H9 (cell line): Measurements from ENCODE around the gene DSG4. TPM values are rescaled to one million over a fixed set of nuclear protein-coding genes. Genes with fewer than 3 reads are reported as not detected.

Experiments used
- DNase-seq: peaks from one replicate; pipeline ENCODE4 v3.0.0-alpha.2; 2017
- H2AFZ ChIP-seq: one replicate; pipeline ENCODE4 v1.6.1; 2013; ENCODE audit warnings: mild to moderate bottlenecking, low read length, control low read depth, moderate library complexity
- H2AK5ac ChIP-seq: 2 replicates; pipeline ENCODE4 v1.6.1; 2013; ENCODE audit warnings: low read length, control low read depth, mixed read lengths; ENCODE audit not compliant: insufficient read length
- H2BK120ac ChIP-seq: one replicate; pipeline ENCODE4 v1.6.1; 2013; ENCODE audit warnings: low read depth, mild to moderate bottlenecking, low read length, control low read depth, inconsistent platforms; ENCODE audit not compliant: poor library complexity, severe bottlenecking
- H2BK12ac ChIP-seq: 2 replicates; pipeline ENCODE4 v1.6.1; 2013; ENCODE audit warnings: low read length, control low read depth, mixed read lengths, low read depth; ENCODE audit not compliant: insufficient read length
- H2BK15ac ChIP-seq: 2 replicates; pipeline ENCODE4 v1.6.1; 2013; ENCODE audit warnings: low read depth, low read length, control low read depth
- H2BK20ac ChIP-seq: one replicate; pipeline ENCODE4 v1.6.1; 2013; ENCODE audit warnings: low read depth, mild to moderate bottlenecking, low read length, control low read depth, inconsistent platforms; ENCODE audit not compliant: poor library complexity, severe bottlenecking
- H2BK5ac ChIP-seq: 2 replicates; pipeline ENCODE4 v1.6.1; 2013; ENCODE audit warnings: low read length, control low read depth, mixed read lengths; ENCODE audit not compliant: insufficient read length
- H3K14ac ChIP-seq: 2 replicates; pipeline ENCODE4 v1.6.1; 2013; ENCODE audit warnings: low read length, control low read depth; ENCODE audit not compliant: insufficient read depth
- H3K18ac ChIP-seq: 2 replicates; pipeline ENCODE4 v1.6.1; 2013; ENCODE audit warnings: low read depth, mild to moderate bottlenecking, mixed read lengths, low read length, control low read depth; ENCODE audit not compliant: insufficient read length
- H3K23ac ChIP-seq: 2 replicates; pipeline ENCODE4 v1.6.1; 2013; ENCODE audit warnings: low read length, control low read depth, mixed read lengths, low read depth; ENCODE audit not compliant: insufficient read length
- H3K23me2 ChIP-seq: 2 replicates; pipeline ENCODE4 v1.6.1; 2013; ENCODE audit warnings: low read depth, mild to moderate bottlenecking, mixed read lengths, low read length, control low read depth; ENCODE audit not compliant: insufficient read length, poor library complexity, severe bottlenecking
- H3K27ac ChIP-seq: 2 replicates; pipeline ENCODE4 v1.5.1; 2013; ENCODE audit warnings: low read length, control low read depth, mixed read lengths, low read depth; ENCODE audit not compliant: insufficient read length
- H3K27me3 ChIP-seq: 2 replicates; pipeline ENCODE4 v1.6.1; 2013; ENCODE audit warnings: low read length, control low read depth, inconsistent platforms; ENCODE audit not compliant: insufficient read depth
- H3K4ac ChIP-seq: 2 replicates; pipeline ENCODE4 v1.6.1; 2013; ENCODE audit warnings: low read depth, mild to moderate bottlenecking, control low read depth, inconsistent platforms, low read length, moderate library complexity
- H3K4me1 ChIP-seq: 2 replicates; pipeline ENCODE4 v1.6.1; 2013; ENCODE audit warnings: low read length, control low read depth, inconsistent platforms; ENCODE audit not compliant: insufficient read depth
- H3K4me2 ChIP-seq: 2 replicates; pipeline ENCODE4 v1.6.1; 2013; ENCODE audit warnings: low read length, control low read depth, mixed read lengths; ENCODE audit not compliant: insufficient read length, insufficient read depth
- H3K56ac ChIP-seq: 2 replicates; pipeline ENCODE4 v1.6.1; 2013; ENCODE audit warnings: low read depth, mild to moderate bottlenecking, mixed read lengths, low read length, control low read depth; ENCODE audit not compliant: insufficient read length
- H3K79me1 ChIP-seq: 2 replicates; pipeline ENCODE4 v1.6.1; 2013; ENCODE audit warnings: low read depth, mild to moderate bottlenecking, moderate library complexity, low read length, control low read depth, inconsistent platforms; ENCODE audit not compliant: insufficient read depth, poor library complexity, severe bottlenecking
- H3K79me2 ChIP-seq: 2 replicates; pipeline ENCODE4 v1.6.1; 2013; ENCODE audit warnings: low read length, control low read depth, inconsistent platforms; ENCODE audit not compliant: insufficient read depth
- H3K9ac ChIP-seq: 2 replicates; pipeline ENCODE4 v1.6.1; 2013; ENCODE audit warnings: low read length, control low read depth, mixed read lengths; ENCODE audit not compliant: insufficient read length; ENCODE audit errors: extremely low read depth
- H3K9me3 ChIP-seq: one replicate; pipeline ENCODE4 v1.6.1; 2013; ENCODE audit warnings: low read depth, low read length, inconsistent platforms; ENCODE audit not compliant: control insufficient read depth
- H3T11ph ChIP-seq: one replicate; pipeline ENCODE4 v1.6.1; 2013; ENCODE audit warnings: mild to moderate bottlenecking, low read length, control low read depth, inconsistent platforms
- H4K20me1 ChIP-seq: one replicate; pipeline ENCODE4 v1.6.1; 2013; ENCODE audit not compliant: control insufficient read depth, insufficient read length, insufficient read depth
- H4K5ac ChIP-seq: 2 replicates; pipeline ENCODE4 v1.6.1; 2013; ENCODE audit warnings: low read depth, mild to moderate bottlenecking, mixed read lengths, low read length, control low read depth; ENCODE audit not compliant: insufficient read length
- H4K8ac ChIP-seq: replicated peaks from 2 replicates; pipeline ENCODE4 v1.6.1; 2013; ENCODE audit warnings: low read length, control low read depth, mixed read lengths, low read depth; ENCODE audit not compliant: insufficient read length
- H4K91ac ChIP-seq: 2 replicates; pipeline ENCODE4 v1.6.1; 2013; ENCODE audit warnings: low read depth, mild to moderate bottlenecking, moderate library complexity, mixed read lengths, low read length, control low read depth; ENCODE audit not compliant: insufficient read length
- H3K27ac Mint-ChIP-seq, 3 experiments: 2 replicates in 2 of 3; 3 replicates in 1 of 3; pipeline ENCODE4 v1.8.0; 2020 to 2021; ENCODE audit warnings: mixed read lengths in 3 of 3, mild to moderate bottlenecking in 1 of 3, moderate library complexity in 1 of 3
- H3K27me3 Mint-ChIP-seq: 2 replicates; pipeline ENCODE4 v1.8.0; 2021; ENCODE audit warnings: low read depth, mild to moderate bottlenecking, moderate library complexity, mixed read lengths
- H3K36me3 Mint-ChIP-seq, 3 experiments: 2 replicates in 2 of 3; 3 replicates in 1 of 3; pipeline ENCODE4 v1.8.0; 2020 to 2021; ENCODE audit warnings: low read depth in 3 of 3, mixed read lengths in 3 of 3; ENCODE audit not compliant: insufficient read depth in 1 of 3
- H3K4me1 Mint-ChIP-seq, 2 experiments: 2 replicates each; pipeline ENCODE4 v1.8.0; 2020; ENCODE audit warnings: mixed read lengths in 2 of 2
- H3K4me3 Mint-ChIP-seq, 2 experiments: 2 replicates in 1 of 2; 3 replicates in 1 of 2; pipeline ENCODE4 v1.8.0; 2020 to 2021; ENCODE audit warnings: mild to moderate bottlenecking in 2 of 2, mixed read lengths in 2 of 2, moderate library complexity in 1 of 2
- H3K9me3 Mint-ChIP-seq, 2 experiments: 2 replicates in 1 of 2; 3 replicates in 1 of 2; pipeline ENCODE4 v1.8.0; 2020; ENCODE audit warnings: mild to moderate bottlenecking in 2 of 2, mixed read lengths in 2 of 2, moderate library complexity in 1 of 2
- WGBS: extraction: QIAGEN DNeasy Blood & Tissue Kit; methylation state at CpG from one replicate; pipeline ENCODE4 v1.1.7; 2013; ENCODE audit warnings: missing lambda C conversion rate, low lambda C conversion rate, mixed read lengths; ENCODE audit not compliant: insufficient read length; ENCODE audit errors: extremely low coverage; 5-methylcytosine and 5-hydroxymethylcytosine counted together
- total RNA-seq: library from RNA; stranded (reverse); gene quantifications from 2 replicates; pipeline ENCODE4 v1.2.1, GENCODE V29; 2021
- TF ChIP-seq, protein P1 (sequence below): fragments of 200-600 bp; sonication (generic); conservative IDR thresholded peaks from 3 replicates; pipeline ENCODE4 v1.8.0; 2021; ENCODE audit warnings: antibody characterized with exemption, mild to moderate bottlenecking

The DSG4 gene
- total RNA-seq, 1 experiment from 2014 or later: not detected

DNA sequence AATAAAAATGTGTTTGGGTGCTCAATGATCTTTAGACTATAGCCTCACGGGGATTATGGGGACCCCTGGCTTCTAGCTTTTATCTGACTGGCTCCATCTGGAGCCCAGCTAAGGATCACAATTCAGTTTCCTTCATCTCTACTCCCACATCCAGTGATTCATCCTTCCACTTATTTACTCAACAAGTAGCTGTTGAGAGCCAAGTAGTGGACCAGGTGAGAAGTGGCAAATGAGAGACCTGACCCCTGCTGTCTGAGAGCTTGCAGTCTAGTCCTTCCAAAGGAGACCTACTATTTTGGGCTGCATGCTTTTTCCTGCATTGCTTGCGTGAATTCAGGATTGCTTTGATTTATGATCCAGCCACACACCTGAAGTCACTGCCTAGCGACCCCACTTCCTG, 60.2 kb downstream of the DSG4 start:
- Mint-ChIP-seq H3K4me3 (no peak overlapping the region), H3K27ac (no peak overlapping the region), H3K4me1 (no peaks in the 10 kb centered on the region), H3K36me3 (peaks cover 0 to 9% (median 8%) of the 10 kb centered on the region in 3 experiments; a peak in 3 of 7 replicates), H3K27me3 (no peaks in the 10 kb centered on the region), H3K9me3 (peaks cover 0 to 7% of the 10 kb centered on the region in 2 experiments; a peak in 2 of 5 replicates)
- Histone ChIP-seq H2BK5ac (no peak overlapping the region), H3K9ac (no peak overlapping the region), H2BK120ac (no peak overlapping the region), H4K91ac (no peak overlapping the region), H2BK12ac (no peak overlapping the region), H3K79me1 (no peaks in the 10 kb centered on the region), H4K20me1 (no peaks in the 10 kb centered on the region), H3K4me2 (no peak overlapping the region), H2AFZ (no peak overlapping the region), H2AK5ac (no peak overlapping the region), H3K27ac (no peak overlapping the region), H3K27me3 (no peaks in the 10 kb centered on the region), H3K23me2 (no peaks in the 10 kb centered on the region), H3K9me3 (no peaks in the 10 kb centered on the region), H2BK20ac (no peak overlapping the region), H3K79me2 (no peaks in the 10 kb centered on the region), H2BK15ac (no peak overlapping the region), H3T11ph (no peak overlapping the region), H3K23ac (no peak overlapping the region), H3K18ac (no peak overlapping the region), H3K4ac (no peak overlapping the region), H4K8ac (no peak overlapping the region), H4K5ac (no peak overlapping the region), H3K4me1 (no peaks in the 10 kb centered on the region), H3K56ac (no peak overlapping the region), H3K14ac (no peak overlapping the region)
- no CpG with 5 or more reads among the region's 3 CpGs for WGBS
- no peak for DNase-seq
- TF ChIP-seq, protein P1, sequence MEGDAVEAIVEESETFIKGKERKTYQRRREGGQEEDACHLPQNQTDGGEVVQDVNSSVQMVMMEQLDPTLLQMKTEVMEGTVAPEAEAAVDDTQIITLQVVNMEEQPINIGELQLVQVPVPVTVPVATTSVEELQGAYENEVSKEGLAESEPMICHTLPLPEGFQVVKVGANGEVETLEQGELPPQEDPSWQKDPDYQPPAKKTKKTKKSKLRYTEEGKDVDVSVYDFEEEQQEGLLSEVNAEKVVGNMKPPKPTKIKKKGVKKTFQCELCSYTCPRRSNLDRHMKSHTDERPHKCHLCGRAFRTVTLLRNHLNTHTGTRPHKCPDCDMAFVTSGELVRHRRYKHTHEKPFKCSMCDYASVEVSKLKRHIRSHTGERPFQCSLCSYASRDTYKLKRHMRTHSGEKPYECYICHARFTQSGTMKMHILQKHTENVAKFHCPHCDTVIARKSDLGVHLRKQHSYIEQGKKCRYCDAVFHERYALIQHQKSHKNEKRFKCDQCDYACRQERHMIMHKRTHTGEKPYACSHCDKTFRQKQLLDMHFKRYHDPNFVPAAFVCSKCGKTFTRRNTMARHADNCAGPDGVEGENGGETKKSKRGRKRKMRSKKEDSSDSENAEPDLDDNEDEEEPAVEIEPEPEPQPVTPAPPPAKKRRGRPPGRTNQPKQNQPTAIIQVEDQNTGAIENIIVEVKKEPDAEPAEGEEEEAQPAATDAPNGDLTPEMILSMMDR: no peak
